Fibroblast of lung (primary cell): Measurements from ENCODE around the gene SLC27A1. TPM values are rescaled to one million over a fixed set of nuclear protein-coding genes. Genes with fewer than 3 reads are reported as not detected.

Experiments used
- DNase-seq, 2 donors: peaks; one replicate each; pipeline versions ENCODE4 v3.0.0 to v3.0.0-alpha.2; 2010; ENCODE audit warnings: low read depth in 2 of 2
- H2AFZ ChIP-seq: 2 replicates; pipeline ENCODE4 v1.5.1; 2012; ENCODE audit warnings: low read length, control low read depth, inconsistent platforms
- H3K27ac ChIP-seq: 2 replicates; pipeline ENCODE4 v1.5.1; 2011; ENCODE audit warnings: low read length, control low read depth; ENCODE audit not compliant: insufficient read depth
- H3K27me3 ChIP-seq: 2 replicates; pipeline ENCODE4 v1.5.1; 2011; ENCODE audit warnings: mild to moderate bottlenecking, low read length; ENCODE audit not compliant: control insufficient read depth, insufficient read depth
- H3K36me3 ChIP-seq: 2 replicates; pipeline ENCODE4 v1.5.1; 2011; ENCODE audit warnings: low read length; ENCODE audit not compliant: control insufficient read depth, insufficient read depth
- H3K4me1 ChIP-seq: 2 replicates; pipeline ENCODE4 v1.5.1; 2011; ENCODE audit warnings: low read length; ENCODE audit not compliant: control insufficient read depth, insufficient read depth; ENCODE audit errors: extremely low read depth
- H3K4me2 ChIP-seq: 2 replicates; pipeline ENCODE4 v1.5.1; 2011; ENCODE audit warnings: low read length, control low read depth; ENCODE audit not compliant: insufficient read depth; ENCODE audit errors: extremely low read depth
- H3K4me3 ChIP-seq, 4 experiments: fragments of 200-600 bp in 1 of 4; sonication (generic) in 1 of 4; replicated peaks in 1 of 4; 2 replicates each; pipeline ENCODE4 v1.5.1; 2011 to 2016; ENCODE audit warnings: low read length in 4 of 4, low read depth in 3 of 4, mild to moderate bottlenecking in 3 of 4, control low read depth in 2 of 4, inconsistent platforms in 1 of 4, mixed read lengths in 1 of 4; ENCODE audit not compliant: insufficient read depth in 1 of 4; ENCODE audit errors: control extremely low read depth in 1 of 4
- H3K79me2 ChIP-seq: 2 replicates; pipeline ENCODE4 v1.5.1; 2012; ENCODE audit warnings: mild to moderate bottlenecking, low read length, inconsistent platforms; ENCODE audit not compliant: control insufficient read depth, insufficient read depth
- H3K9ac ChIP-seq: 2 replicates; pipeline ENCODE4 v1.5.1; 2011; ENCODE audit warnings: mild to moderate bottlenecking, low read length, control low read depth; ENCODE audit not compliant: insufficient read depth
- H3K9me3 ChIP-seq: 2 replicates; pipeline ENCODE4 v1.5.1; 2012; ENCODE audit warnings: low read depth, low read length; ENCODE audit not compliant: control insufficient read depth, insufficient read depth
- H4K20me1 ChIP-seq: 2 replicates; pipeline ENCODE4 v1.5.1; 2011; ENCODE audit warnings: low read length; ENCODE audit not compliant: control insufficient read depth, insufficient read depth; ENCODE audit errors: extremely low read depth
- CTCF ChIP-seq, 2 donors: IDR thresholded peaks in 1 of 2; conservative IDR thresholded peaks in 1 of 2; 1 replicate in 1 of 2; 2 replicates in 1 of 2; pipeline ENCODE4 v1.5.1; 2011 to 2012; ENCODE audit warnings: low read length in 2 of 2, control low read depth in 1 of 2, inconsistent platforms in 1 of 2, low read depth in 1 of 2, mild to moderate bottlenecking in 1 of 2
- EZH2 ChIP-seq: IDR thresholded peaks from 2 replicates; pipeline ENCODE4 v1.5.1; 2012; ENCODE audit warnings: low read length, control low read depth, mild to moderate bottlenecking; ENCODE audit errors: missing control alignments
- polyA plus RNA-seq, 2 donors: library from polyadenylated mRNA; depleted of rRNA in 1 of 2; stranded (reverse) in 1 of 2; unstranded in 1 of 2; fragments of >200 nt; gene quantifications; 2 replicates each; pipeline ENCODE4 v1.2.1, GENCODE V29; 2011 to 2012; ENCODE audit warnings: missing spikeins in 1 of 2
- total RNA-seq: library from RNA; depleted of rRNA; stranded (reverse); fragments of >200 nt; gene quantifications from 2 replicates; pipeline ENCODE4 v1.2.1, GENCODE V29; 2014

Gene SLC27A1
- total and polyA plus RNA-seq, 2 donors (not counting 1 experiment from before 2014, with no cell fraction given), result 4.0 to 25.3 TPM

GRCh38 chr19:17441241-17442021, 28.9 kb upstream of the SLC27A1 start:
- Histone ChIP-seq H3K27me3 (peaks cover 3% of the 10 kb centered on the region), H3K4me3 (no peak overlapping the region), H3K4me2 (no peak overlapping the region), H3K9me3 (no peaks in the 10 kb centered on the region), H2AFZ (no peak overlapping the region), H4K20me1 (no peaks in the 10 kb centered on the region), H3K27ac (no peak overlapping the region), H3K36me3 (no peaks in the 10 kb centered on the region), H3K79me2 (no peaks in the 10 kb centered on the region), H3K4me1 (no peaks in the 10 kb centered on the region), H3K9ac (no peak overlapping the region)
- peak in 1 of 2 donors; percentile 71 for DNase-seq
- peak; percentile 24 to 49 for TF ChIP-seq CTCF (conservative IDR thresholded peaks at IDR 0.05 in 1 of 2, IDR thresholded peaks at IDR 0.05 in 1 of 2; ENCODE audit: low read depth in 1 of 2, low read length in 2 of 2)
- no peak for TF ChIP-seq EZH2

GRCh38 chr19:17445526-17446165, 24.7 kb upstream of the SLC27A1 start:
- H3K9ac ChIP-seq, result no peak overlapping the region
- H3K4me1 ChIP-seq, result no peaks in the 10 kb centered on the region
- no peak overlapping the region for H3K4me2 ChIP-seq
- no peaks in the 10 kb centered on the region for H4K20me1 ChIP-seq
- no peaks in the 10 kb centered on the region for H3K79me2 ChIP-seq
- H2AFZ ChIP-seq, result no peak overlapping the region
- peaks cover 12% of the 10 kb centered on the region for H3K27me3 ChIP-seq
- TF ChIP-seq EZH2, result no peak
- TF ChIP-seq CTCF (conservative IDR thresholded peaks at IDR 0.05 in 1 of 2, IDR thresholded peaks at IDR 0.05 in 1 of 2; ENCODE audit: low read depth in 1 of 2, low read length in 2 of 2), result no peak
- no peak overlapping the region for H3K27ac ChIP-seq
- no peaks in the 10 kb centered on the region for H3K36me3 ChIP-seq
- no peak for DNase-seq
- H3K4me3 ChIP-seq, result no peak overlapping the region
- no peaks in the 10 kb centered on the region for H3K9me3 ChIP-seq

DNA sequence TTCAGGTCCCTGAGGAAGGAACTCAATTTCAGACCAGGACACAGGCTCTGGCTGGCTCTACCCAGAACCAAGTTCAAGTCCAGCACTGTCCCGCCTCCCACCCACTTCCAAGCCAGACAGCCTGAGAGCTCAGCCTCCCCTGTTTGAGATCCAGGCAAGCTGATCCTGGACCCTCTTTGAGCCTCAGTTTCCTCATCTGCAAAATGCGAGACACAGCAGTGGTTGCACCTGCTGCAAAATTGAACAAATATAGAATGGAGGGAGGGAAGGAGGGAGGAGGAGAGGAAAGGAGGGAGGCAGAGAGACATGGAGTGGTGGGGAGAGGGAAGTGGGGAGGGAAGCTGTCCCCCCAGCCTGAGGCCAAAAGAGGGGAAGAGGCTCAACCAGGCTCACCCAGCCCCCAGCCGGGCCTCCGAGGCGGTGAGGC, 22.6 kb upstream of the SLC27A1 start:
- no peaks in the 10 kb centered on the region for H3K4me1 ChIP-seq
- no peaks in the 10 kb centered on the region for H3K79me2 ChIP-seq
- H3K9ac ChIP-seq, result no peak overlapping the region
- DNase-seq, result no peak
- H3K27ac ChIP-seq, result no peak overlapping the region
- H2AFZ ChIP-seq, result no peak overlapping the region
- no peak overlapping the region for H3K4me2 ChIP-seq
- no peaks in the 10 kb centered on the region for H3K36me3 ChIP-seq
- peaks cover 12% of the 10 kb centered on the region for H3K27me3 ChIP-seq
- peak; percentile 24 for TF ChIP-seq EZH2
- no peak for TF ChIP-seq CTCF (conservative IDR thresholded peaks at IDR 0.05 in 1 of 2, IDR thresholded peaks at IDR 0.05 in 1 of 2; ENCODE audit: low read depth in 1 of 2, low read length in 2 of 2)
- H3K9me3 ChIP-seq, result no peaks in the 10 kb centered on the region
- peak overlapping the region in 1 of 4 experiments; percentile 10 for H3K4me3 ChIP-seq
- no peaks in the 10 kb centered on the region for H4K20me1 ChIP-seq
